Activated T-helper 1 cell treated with Interleukin-2 at 50 U/mL for 16 hours (primary cell): ENCODE results near the gene DMRTA1.
"Not testable (repeated sequence)": the region's sequence is repeated elsewhere in the genome, so short reads cannot be mapped to it uniquely, and the experiment has no call there.

Source experiments
- DNase-seq: peaks from one replicate; pipeline ENCODE4 v3.0.0-alpha.2; 2020; ENCODE audit warnings: low read depth

DMRTA1 gene, protein sequence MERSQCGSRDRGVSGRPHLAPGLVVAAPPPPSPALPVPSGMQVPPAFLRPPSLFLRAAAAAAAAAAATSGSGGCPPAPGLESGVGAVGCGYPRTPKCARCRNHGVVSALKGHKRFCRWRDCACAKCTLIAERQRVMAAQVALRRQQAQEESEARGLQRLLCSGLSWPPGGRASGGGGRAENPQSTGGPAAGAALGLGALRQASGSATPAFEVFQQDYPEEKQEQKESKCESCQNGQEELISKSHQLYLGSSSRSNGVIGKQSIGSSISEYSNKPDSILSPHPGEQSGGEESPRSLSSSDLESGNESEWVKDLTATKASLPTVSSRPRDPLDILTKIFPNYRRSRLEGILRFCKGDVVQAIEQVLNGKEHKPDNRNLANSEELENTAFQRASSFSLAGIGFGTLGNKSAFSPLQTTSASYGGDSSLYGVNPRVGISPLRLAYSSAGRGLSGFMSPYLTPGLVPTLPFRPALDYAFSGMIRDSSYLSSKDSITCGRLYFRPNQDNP

DNA sequence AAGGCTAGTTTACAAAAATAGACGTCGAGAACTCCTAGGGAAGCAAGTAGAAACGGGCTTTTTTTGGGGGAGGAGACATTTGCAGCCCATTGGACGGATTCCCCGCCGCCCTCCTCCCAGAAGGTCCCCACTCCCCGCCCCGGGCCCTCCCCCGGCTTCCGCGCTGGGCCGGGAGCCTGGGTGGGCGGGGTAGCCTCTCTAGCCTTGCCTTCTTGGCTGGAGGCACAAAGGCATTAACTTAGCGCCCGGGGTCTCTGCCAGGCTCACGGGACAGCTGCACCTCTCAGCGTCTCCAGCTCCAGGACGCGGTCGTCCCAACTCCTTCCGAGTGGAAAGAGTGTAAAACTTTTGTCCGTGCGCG is at the start of gene DMRTA1:
Gene DMRTA1 (plus strand): TSS at position 236 of the 361 bp plus-strand sequence. CDS start 242 bp downstream, outside the sequence.
- no peak for DNase-seq

GRCh38 chr9:22401671-22402070 is 45.0 kb upstream of the DMRTA1 start:
- DNase-seq: no peak

GRCh38 chr9:22405869-22406659 is 40.6 kb upstream of the DMRTA1 start:
- DNase-seq: no peak

DNA sequence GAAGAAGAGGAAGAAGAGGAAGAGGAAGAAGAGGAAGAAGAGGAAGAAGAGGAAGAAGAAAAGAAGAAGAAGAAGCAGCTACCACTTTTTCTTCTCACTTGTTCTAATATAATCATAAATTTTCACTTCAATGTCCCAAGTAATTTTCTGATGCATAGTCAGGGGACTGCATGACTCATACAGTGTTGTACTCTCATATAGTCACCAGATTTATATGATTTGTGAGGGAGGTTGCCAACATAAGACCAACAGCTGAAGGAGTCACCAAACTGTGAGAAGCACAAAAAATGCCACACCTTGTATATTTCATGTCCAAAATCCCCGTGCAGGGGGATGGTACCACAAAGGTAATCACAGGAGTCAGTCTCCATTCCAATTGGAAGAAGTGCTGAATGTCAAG is 32.7 kb upstream of the DMRTA1 start:
- no peak for DNase-seq

- DNase-seq: no peak
These were observed 30.5 kb upstream of the DMRTA1 start for GRCh38 chr9:22415941-22416691.

- DNase-seq: no peak
These were observed 29.9 kb upstream of the DMRTA1 start for GRCh38 chr9:22416692-22417060.

DNA sequence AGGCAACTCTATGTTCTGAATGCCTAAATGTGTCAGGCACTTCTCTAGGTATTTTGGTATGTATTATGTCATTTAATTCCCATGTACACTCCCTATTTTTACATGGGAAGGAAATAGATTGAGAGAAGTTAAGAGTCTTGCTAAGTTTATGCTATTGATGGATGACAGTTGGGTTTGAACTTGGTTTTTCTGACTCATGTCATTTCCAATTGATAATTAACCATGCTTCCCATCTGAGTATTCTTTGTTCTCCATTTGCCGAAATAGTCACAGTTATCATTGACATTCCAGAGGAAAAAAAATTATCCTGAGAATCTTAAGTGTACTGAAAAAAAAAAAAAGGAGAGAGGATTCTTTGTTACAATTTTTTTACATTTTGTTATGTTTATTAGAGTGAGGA is 23.1 kb upstream of the DMRTA1 start:
- DNase-seq: no peak

GRCh38 chr9:22424616-22425015 is 22.0 kb upstream of the DMRTA1 start:
- no peak for DNase-seq

DNA sequence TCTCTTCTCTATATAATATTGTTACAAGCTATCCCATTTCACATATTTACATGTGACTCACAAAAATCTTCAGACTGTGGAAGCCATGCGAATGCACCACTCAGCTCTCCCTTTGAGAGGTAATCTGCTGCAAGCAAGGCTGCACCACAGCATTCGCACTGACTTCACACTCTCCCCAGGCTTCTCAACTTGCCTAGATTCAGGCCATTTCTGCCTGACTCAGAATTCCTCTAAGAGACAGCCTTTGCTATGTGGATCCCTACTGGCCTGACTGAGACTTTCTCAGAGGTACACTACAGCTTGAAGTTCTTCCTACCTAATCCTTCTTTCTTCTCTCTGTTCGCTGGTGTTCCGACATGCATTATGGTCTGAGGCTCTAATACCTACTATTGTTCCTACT is 21.1 kb upstream of the DMRTA1 start:
- DNase-seq: no peak

DNA sequence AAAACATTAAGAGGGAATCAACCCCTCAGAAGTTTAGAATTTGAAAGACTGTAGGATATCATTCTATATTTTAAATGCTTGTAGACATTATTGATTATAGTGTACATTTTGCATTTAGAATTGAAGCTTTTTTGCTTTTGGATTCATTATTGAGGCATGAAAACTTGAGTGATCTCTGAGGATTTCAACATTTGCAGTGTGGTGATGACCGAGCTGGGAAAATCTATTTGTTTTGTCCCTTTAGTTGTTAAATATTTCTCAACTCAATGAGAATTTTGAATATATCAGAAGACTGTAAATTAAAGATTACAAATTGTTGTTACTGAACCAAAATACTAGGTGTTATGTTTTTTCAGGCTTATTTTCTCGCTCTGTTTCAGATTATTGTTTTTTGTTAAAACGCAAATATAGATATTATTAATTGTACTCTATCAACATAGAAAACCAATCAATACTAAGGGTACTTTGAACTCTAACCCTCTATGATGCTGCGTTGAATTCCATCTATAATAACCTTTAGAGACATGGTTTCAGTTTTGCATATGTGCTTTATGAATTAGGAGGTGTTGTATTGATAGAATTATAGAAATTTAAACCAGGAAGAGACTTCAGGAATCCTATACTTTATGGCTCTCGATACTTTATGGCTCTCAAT is 19.3 kb upstream of the DMRTA1 start:
- no peak for DNase-seq

DNA sequence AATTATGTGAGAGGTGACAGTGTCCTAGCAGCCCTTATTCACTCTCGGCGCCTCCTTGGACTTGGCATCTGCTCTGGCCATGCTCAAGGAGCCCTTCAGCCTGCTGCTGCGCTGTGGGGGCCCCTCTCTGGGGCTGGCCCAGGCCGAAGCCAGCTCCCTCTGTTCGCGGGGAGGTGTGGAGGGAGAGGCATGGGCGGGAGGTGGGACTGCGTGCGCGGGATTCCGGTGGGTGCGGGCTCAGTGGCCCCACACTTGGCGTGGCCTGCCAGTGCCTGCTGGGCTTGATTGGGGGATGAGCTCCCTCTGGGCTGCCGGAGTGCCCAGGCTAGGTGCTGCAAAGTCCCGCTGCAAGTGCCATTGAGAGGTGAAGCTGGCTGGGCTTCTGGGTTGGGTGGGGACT is 12.9 kb upstream of the DMRTA1 start:
- no peak for DNase-seq

DNA sequence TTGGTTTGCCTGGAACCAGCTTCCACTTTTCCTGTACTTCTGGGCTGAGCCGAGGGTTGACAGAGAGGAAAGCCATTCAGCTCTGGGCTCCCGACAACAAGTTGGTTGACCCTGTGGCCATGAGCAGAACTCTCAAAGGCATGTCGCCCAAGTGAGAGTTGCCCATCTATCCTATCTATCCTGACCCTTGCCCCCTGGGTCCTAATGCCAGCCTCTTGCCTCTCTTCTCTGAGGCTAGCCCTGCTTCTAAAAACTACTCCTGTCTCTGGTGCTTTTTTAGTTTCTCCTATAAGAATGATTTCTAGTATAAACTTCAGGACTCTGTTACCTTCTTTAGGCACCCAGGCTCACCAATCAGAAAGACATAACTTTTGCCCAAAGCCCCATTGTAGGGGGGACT is 11.4 kb upstream of the DMRTA1 start:
- not testable (repeated sequence) for DNase-seq

DNA sequence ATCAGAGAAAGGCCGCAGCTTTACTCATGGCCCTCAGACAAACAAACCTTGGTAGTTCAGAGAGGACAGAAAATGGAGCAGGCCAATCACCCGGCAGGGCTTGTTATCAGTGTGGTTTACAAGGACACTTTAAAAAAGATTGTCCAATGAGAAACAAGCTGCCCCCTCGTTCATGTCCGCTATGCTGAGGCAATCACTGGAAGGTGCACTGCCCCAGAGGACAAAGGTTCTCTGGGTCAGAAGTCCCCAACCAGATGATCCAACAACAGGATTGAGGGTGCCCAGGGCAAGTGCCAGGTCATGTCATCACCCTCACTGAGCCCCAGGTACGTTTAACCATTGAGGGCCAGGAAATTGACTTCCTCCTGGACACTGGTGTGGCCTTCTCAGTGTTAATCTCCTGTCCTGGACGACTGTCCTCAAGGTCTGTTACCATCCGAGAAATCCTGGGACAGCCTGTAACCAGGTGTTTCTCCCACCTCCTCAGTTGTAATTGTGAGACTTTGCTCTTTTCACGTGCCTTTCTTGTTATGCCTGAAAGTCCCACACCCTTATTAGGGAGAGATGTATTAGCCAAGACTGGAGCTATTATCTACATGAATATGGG is 9.1 kb upstream of the DMRTA1 start:
- DNase-seq: not testable (repeated sequence)

- DNase-seq: no peak
These were observed 5.8 kb upstream of the DMRTA1 start for GRCh38 chr9:22440841-22441240.

DNA sequence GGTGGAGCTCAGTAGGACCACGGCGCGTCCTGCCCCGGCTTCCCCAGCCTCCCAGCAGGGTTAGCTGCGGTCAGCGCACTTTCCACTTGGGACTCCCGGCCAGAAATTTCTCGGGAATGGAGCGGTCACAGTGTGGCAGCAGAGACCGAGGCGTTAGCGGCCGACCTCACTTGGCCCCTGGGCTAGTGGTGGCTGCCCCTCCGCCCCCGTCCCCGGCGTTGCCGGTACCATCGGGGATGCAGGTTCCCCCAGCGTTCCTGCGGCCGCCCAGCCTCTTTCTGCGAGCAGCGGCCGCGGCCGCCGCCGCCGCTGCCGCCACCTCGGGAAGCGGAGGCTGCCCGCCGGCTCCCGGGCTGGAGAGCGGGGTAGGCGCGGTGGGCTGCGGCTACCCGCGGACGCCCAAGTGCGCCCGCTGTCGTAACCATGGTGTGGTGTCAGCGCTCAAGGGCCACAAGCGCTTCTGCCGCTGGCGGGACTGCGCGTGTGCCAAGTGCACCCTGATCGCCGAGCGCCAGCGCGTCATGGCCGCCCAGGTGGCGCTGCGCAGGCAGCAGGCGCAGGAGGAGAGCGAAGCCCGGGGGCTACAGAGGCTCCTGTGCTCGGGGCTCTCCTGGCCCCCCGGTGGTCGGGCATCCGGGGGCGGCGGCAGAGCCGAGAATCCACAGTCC is 460 bp downstream of the DMRTA1 start:
- DNase-seq: no peak

GRCh38 chr9:22447618-22448305 is 1.1 kb downstream of the DMRTA1 start:
- DNase-seq: no peak

- DNase-seq: no peak
These were observed 3.1 kb downstream of the DMRTA1 start for GRCh38 chr9:22449719-22450118.

GRCh38 chr9:22452415-22453010 is 5.9 kb downstream of the DMRTA1 start:
- DNase-seq: no peak

DNA sequence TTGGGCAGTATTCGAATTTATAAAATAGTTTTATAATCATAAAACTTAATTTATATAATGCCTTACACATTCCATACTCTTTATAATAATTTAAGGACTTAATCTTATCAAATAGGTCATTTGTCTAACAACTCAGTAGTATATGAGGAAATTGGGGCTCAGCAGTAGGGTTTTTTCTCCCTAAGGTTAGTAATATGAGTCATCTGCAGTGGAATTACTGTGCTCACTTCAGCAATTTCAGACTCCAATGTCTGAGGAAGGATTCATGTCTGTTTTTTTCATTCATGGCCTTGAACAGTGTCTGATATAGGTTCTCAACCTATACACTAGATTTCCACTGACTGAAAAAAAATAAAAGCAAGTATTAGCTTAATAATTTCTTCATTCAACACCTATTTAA is 7.4 kb downstream of the DMRTA1 start:
- DNase-seq: no peak

DNA sequence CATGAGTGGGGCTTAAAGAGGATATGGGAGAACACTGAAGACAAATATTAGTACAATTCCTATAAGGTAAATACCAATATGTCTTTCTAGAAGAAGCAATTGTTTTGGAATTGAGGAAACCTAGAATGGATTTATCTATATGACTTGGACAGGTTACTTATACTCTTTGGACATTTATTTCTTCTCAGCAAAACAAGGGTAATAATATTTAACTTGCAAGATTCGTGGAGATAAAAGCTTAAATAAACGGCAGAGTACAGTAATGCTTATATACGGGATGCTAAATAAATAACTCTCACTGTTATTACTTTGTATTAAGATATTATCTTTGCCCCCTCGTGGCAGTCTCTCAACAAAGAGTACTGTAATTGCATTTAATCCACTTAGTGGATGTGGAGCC is 8.6 kb downstream of the DMRTA1 start:
- DNase-seq: no peak
